Measurements from ENCODE around the gene BEAN1.

Gene BEAN1

DNA sequence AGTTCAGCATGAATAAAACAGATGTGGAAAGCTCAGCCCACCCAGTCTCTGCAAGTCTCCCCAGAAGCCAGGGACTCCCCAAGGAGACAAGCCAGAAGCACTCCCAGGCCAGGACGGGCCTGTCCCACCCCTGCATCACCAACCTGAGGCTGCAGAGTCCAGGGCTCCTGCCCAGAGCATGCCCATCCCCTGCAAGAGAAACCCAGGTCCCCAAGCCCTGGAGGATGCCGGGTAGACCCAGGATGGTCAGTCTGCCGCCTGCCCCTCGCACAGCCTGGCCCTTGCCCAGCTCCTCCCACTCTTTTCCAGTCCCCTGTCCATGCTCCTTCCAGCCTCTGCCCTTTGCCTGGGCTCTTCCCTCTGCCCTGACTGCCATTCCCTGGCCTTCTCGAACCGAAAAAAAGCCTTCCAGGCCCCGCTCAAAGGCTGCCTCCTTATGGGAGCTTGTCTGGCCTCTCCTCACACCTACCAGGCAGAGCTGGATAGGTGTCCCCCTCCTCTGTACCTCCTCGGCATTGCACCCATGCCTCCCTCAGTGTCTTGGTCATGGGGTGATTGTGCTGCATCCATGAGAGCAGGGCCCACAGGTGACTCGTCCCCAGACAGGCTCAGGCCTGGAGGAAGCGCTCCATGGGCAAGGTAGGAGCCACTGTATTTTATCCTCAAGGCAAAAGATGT is 44.8 kb downstream of the BEAN1 start:
- no peak for DNase-seq

GRCh38 chr16:66473051-66473571 is 46.0 kb downstream of the BEAN1 start:
- no peak for DNase-seq

- no peak for DNase-seq
These were observed 46.8 kb downstream of the BEAN1 start for GRCh38 chr16:66473654-66474519.

DNA sequence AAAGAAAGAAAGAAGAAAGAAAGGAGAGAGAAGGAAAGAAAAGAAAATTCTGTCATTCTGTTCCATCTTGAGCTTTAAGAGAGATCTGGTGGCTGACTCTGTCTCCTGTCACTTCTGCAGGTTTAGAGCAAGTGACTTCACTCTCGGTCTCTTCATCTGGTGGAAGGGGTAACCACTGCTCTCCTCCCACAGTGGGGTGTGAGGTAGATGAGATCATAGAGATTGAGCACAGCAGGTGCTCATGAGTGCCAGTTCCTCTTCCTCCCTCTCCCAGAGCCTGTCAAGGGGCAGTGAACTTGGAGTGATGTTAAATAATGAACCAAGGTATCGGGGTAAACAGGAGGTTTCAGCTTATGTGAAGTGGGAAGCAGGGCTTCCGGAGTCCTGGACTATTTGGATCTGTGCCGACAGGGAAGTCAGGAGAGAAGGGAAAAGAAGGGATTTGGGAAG is 47.7 kb downstream of the BEAN1 start:
- peak; percentile 20 for DNase-seq

- DNase-seq, result no peak
These were observed 48.1 kb downstream of the BEAN1 start for GRCh38 chr16:66475232-66475631.

- no peak for DNase-seq
These were observed 49.4 kb downstream of the BEAN1 start for GRCh38 chr16:66476328-66477027.

GRCh38 chr16:66477028-66477515 is 50.0 kb downstream of the BEAN1 start:
- DNase-seq, result no peak

DNA sequence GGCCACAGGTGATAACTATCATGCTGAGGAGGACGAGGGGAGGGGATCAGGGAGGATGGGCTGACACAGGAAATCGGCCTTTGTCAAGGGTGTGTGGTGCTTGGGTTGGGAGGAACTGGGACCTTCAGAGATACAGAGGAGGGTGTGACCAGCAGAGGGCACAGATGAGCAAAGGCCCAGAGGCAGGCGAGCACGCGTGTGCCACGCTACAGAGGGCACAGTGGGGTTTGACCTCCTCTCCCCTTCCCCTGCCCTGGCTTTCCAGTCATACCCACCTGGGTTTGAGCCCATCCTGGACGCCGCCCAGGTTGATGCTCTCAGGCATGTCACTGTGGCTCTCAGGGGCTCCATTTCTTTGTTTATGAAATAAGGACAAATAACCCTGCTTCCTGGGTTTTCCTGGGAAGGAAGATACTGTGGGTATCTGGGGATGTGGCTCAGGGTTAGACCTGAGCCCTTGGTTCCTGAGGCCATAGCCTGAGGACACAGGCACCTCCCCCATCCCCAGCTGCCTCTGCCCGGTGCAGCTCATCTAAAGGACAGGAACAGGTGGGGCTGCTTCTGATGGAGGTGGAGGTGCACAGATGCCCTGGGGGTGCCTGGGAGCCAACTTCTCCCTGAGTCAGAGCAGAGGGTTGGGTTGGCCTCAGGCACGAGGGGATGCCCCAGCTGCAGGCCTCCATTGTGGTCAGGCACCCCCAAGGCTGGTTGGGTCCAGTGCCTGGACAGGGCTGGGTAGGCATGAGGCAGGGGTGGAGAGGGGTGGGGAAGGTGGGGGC is 51.8 kb downstream of the BEAN1 start:
- DNase-seq, result no peak

GRCh38 chr16:66479661-66480264 is 52.7 kb downstream of the BEAN1 start:
- no peak for DNase-seq

DNA sequence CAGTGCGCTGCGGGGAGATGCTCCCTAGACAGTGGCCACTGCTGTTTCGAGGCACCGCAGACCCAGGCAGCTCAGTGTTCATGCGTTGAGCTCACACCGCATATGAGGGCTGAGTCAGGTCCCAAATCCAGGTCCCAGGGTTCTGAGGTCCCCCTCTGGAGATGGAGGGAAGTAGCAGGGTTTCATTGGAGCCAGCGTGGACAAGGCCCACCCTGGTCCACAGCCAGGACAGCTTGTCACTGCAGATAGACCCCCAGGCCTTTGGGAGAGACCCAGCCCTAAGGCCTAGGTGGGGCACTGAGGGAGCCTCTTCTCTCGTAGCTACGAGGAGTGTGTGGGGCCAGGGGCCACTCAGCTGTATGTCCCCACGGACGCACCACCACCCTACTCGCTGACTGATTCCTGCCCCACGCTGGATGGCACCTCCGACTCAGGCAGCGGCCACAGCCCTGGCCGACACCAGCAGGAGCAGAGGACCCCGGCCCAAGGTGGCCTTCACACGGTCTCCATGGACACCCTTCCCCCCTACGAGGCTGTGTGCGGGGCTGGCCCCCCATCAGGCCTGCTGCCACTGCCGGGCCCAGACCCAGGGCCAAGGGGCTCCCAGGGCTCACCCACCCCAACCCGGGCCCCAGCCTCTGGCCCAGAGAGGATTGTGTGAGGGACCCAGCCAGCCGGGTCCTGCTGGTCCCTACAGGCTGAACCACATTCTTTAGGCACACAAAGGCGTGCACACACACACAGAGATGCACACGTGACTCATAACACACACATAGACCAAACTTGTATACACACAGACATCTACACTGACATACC is 53.4 kb downstream of the BEAN1 start:
- DNase-seq, result no peak

GRCh38 chr16:66481081-66481942 is 54.2 kb downstream of the BEAN1 start:
- DNase-seq, result no peak

DNA sequence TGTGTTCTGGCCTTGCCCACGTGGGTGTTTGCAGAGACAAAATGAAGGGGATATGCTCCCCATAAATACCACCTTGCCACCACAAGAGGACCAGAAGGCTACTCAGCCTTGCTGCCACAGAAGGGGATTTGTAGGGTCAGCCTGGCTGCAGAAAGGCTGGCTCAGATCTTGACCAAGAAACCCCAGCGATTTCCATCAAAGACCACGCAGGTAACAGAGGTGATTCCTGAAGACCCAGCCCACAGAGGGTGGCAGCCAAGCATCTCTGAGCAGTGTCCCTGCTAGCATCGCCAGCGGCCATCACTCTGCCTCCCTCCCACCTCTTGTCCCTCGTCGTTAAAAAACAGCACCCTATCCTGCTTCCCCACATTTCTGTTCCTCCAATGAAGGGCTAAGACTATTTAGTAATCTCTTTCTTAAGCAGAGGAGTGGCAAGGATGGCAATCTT is 54.9 kb downstream of the BEAN1 start:
- DNase-seq, result no peak

- peak; percentile 21 for DNase-seq
These were observed 56.8 kb downstream of the BEAN1 start for GRCh38 chr16:66483689-66484452.

GRCh38 chr16:66484453-66485213 is 57.5 kb downstream of the BEAN1 start:
- no peak for DNase-seq

DNA sequence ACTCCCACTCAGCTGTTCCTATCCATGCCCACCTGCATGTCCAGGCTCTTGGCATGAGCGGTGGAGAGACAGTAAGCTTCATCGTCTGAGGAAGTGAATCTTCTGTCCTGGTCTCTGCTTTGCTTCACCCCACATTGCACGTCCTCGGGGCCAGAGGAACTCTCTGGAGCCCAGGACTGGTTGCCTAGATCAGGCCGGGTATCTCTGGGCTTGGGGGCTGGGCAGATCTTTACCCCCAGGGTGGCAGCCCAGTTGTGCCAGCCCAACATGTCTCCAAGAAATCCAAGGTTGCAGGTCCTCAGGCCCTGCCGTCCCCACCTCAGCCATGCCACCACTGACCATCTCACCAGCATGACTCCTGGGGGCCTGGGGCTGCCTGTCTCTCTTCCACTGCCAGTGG is 58.3 kb downstream of the BEAN1 start:
- DNase-seq, result no peak

DNA sequence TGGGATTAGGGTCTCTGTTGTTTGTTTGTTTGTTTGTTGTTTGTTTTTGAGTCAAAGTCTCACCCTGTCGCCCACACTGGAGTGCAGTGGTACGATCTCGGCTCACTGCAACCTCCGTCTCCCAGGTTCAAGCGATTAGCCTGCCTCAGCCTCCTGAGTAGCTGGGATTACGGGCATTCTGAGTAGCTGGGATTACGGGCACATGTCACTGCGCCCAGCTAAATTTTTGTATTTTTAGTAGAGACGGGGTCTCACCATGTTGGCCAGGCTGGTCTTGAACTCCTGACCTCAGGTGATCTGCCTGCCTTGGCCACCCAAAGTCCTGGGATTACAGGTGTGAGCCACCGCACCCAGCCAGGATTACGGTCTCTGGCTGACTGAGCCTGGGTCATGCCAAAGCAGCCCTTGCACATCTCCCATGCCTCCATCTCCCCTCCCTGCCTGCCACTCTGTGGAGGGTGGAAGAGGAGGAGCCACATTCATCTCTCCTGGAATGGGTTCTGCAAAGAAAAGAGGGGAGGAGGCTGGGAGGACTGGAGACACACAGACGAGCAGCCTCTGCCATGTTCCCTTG is 59.2 kb downstream of the BEAN1 start:
- DNase-seq, result no peak

GRCh38 chr16:66486773-66487579 is 59.9 kb downstream of the BEAN1 start:
- DNase-seq, result no peak

All from NCI-H774 (cell line).